ENCODE measurements around the gene ZNF784.

The ZNF784 gene

DNA sequence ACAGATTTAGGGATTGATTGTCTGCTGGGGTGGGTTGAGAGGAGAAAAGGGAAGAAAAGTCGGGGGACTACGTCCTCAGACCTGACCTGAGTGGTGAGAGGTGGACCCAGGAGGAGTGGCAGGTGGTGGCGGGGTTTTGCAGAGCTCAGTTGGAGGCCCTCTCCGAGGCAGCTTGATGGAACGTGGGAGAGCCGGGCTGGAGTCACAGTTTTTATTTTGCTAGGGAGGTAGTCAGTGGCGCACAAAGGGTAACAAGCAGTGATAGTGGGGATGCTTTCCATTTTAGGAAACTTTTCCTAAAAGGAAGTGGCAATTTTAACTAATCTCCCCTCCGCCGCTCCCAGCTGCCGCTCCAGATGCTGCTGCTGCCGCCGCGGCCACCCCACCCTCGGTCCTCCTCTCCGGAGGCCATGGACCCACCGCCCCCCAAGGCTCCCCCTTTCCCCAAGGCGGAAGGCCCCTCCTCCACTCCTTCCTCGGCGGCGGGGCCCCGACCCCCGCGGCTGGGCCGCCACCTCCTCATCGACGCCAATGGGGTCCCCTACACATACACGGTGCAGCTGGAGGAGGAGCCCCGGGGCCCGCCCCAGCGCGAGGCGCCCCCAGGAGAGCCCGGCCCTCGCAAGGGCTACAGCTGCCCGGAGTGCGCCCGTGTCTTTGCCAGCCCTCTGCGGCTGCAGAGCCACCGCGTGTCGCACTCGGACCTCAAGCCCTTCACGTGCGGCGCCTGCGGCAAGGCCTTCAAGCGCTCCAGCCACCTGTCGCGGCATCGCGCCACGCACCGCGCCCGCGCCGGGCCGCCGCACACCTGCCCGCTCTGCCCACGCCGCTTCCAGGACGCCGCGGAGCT, 18.0 kb upstream of the ZNF784 start:
- Histone ChIP-seq H3K9ac (ENCODE audit: low read length) (peak overlapping the region; percentile 92), H2AFZ (ENCODE audit: low read depth, low read length) (no peak overlapping the region), H3K4me3 (ENCODE audit: low read length) (peak overlapping the region; percentile 86), H3K36me3 (replicated peaks; ENCODE audit: low read depth, low read length) (peaks cover 13% of the 10 kb centered on the region), H3K4me2 (ENCODE audit: low read length) (peak overlapping the region; percentile 84), H3K4me1 (ENCODE audit: low read length) (peaks cover 28% of the 10 kb centered on the region), H3K27ac (ENCODE audit: low read length) (peak overlapping the region; percentile 84), H3K9me3 (ENCODE audit: insufficient read depth, low read length) (no peaks in the 10 kb centered on the region), H4K20me1 (ENCODE audit: insufficient read depth, low read length) (no peaks in the 10 kb centered on the region), H3K27me3 (ENCODE audit: low read depth, low read length) (no peaks in the 10 kb centered on the region), H3K79me2 (ENCODE audit: low read length) (peaks cover 84% of the 10 kb centered on the region)
- TF ChIP-seq, protein P1, sequence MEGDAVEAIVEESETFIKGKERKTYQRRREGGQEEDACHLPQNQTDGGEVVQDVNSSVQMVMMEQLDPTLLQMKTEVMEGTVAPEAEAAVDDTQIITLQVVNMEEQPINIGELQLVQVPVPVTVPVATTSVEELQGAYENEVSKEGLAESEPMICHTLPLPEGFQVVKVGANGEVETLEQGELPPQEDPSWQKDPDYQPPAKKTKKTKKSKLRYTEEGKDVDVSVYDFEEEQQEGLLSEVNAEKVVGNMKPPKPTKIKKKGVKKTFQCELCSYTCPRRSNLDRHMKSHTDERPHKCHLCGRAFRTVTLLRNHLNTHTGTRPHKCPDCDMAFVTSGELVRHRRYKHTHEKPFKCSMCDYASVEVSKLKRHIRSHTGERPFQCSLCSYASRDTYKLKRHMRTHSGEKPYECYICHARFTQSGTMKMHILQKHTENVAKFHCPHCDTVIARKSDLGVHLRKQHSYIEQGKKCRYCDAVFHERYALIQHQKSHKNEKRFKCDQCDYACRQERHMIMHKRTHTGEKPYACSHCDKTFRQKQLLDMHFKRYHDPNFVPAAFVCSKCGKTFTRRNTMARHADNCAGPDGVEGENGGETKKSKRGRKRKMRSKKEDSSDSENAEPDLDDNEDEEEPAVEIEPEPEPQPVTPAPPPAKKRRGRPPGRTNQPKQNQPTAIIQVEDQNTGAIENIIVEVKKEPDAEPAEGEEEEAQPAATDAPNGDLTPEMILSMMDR (IDR thresholded peaks at IDR 0.05; ENCODE audit: low read depth, low read length) = no peak
- TF ChIP-seq EZH2phosphoT487 (IDR thresholded peaks at IDR 0.05; ENCODE audit: low read depth) = no peak

DNA sequence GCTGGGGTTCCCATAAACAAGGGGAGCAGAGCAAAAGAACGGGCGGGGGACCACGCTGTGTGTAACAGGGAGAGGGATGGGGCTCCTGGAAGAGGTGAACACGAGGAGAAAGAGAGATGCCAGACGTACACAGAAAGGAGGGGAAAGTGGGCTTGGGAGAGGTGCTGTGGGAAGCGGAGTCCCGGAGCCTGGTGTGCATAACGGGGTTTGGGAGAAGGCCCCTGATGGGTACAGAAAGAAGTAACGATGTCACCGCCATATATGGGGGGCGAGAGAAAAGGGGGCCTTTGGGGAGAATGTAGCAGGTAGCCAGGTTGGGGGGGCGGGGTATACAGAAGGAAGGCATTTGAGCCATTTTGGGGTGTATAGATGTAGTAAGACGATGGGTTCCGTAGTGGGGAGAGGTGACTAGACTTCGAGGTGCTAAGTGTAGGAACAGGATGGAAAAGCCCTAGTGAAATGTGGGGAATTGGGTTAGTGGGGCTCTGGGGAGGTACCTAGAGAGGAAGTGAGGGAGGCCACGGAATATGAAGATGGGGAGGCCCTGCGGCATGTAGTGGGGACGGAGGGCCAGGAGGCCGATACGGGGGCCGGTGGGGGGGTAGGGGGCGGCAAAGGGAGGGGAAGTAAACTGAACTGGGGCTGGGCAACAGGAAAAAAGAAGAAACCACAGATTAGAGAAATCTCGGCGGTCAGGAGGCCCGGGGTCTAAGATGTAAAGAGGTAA, 17.2 kb upstream of the ZNF784 start:
- Histone ChIP-seq H3K4me3 (ENCODE audit: low read length) (peak overlapping the region; percentile 86), H3K9ac (ENCODE audit: low read length) (peak overlapping the region; percentile 92), H3K4me2 (ENCODE audit: low read length) (peak overlapping the region; percentile 84), H3K27ac (ENCODE audit: low read length) (peak overlapping the region; percentile 84), H3K79me2 (ENCODE audit: low read length) (peaks cover 85% of the 10 kb centered on the region), H3K9me3 (ENCODE audit: insufficient read depth, low read length) (no peaks in the 10 kb centered on the region), H4K20me1 (ENCODE audit: insufficient read depth, low read length) (no peaks in the 10 kb centered on the region), H3K36me3 (replicated peaks; ENCODE audit: low read depth, low read length) (peaks cover 13% of the 10 kb centered on the region), H3K4me1 (ENCODE audit: low read length) (peaks cover 24% of the 10 kb centered on the region), H2AFZ (ENCODE audit: low read depth, low read length) (no peak overlapping the region), H3K27me3 (ENCODE audit: low read depth, low read length) (no peaks in the 10 kb centered on the region)
- TF ChIP-seq, protein P1 (IDR thresholded peaks at IDR 0.05; ENCODE audit: low read depth, low read length) = no peak
- TF ChIP-seq EZH2phosphoT487 (IDR thresholded peaks at IDR 0.05; ENCODE audit: low read depth) = no peak

- Histone ChIP-seq H3K9me3 (ENCODE audit: insufficient read depth, low read length) (no peaks in the 10 kb centered on the region), H3K27me3 (ENCODE audit: low read depth, low read length) (no peaks in the 10 kb centered on the region), H3K27ac (ENCODE audit: low read length) (peak within 1 kb of the TSS; percentile 84), H3K9ac (ENCODE audit: low read length) (peak within 1 kb of the TSS; percentile 92), H3K4me2 (ENCODE audit: low read length) (peak within 1 kb of the TSS; percentile 84), H3K4me3 (ENCODE audit: low read length) (peak within 1 kb of the TSS; percentile 86), H4K20me1 (ENCODE audit: insufficient read depth, low read length) (no peaks in the 10 kb centered on the region), H3K79me2 (ENCODE audit: low read length) (peaks cover 92% of the 10 kb centered on the region), H3K4me1 (ENCODE audit: low read length) (peaks cover 32% of the 10 kb centered on the region), H3K36me3 (replicated peaks; ENCODE audit: low read depth, low read length) (peaks cover 13% of the 10 kb centered on the region), H2AFZ (ENCODE audit: low read depth, low read length) (no peak within 1 kb of the TSS)
- TF ChIP-seq, protein P1 (IDR thresholded peaks at IDR 0.05; ENCODE audit: low read depth, low read length) = no peak
- no peak for TF ChIP-seq EZH2phosphoT487 (IDR thresholded peaks at IDR 0.05; ENCODE audit: low read depth)
These were observed 16.4 kb upstream of the ZNF784 start, which contains the start of gene ZNF580 for GRCh38 chr19:55640577-55641425. Gene ZNF580, plus strand, starts transcription at chr19:55641002. Its CDS starts 1,507 bp downstream, at chr19:55642509.
